ENCODE results near the gene CLIC1.

Gene CLIC1

GRCh38 chr6:31777667-31778050 is 41.3 kb upstream of the CLIC1 start:
- no peak for DNase-seq (ENCODE audit: low read depth)
- no peak overlapping the region for H3K9ac ChIP-seq (ENCODE audit: low read length)
- no peaks in the 10 kb centered on the region for H3K27me3 ChIP-seq (replicated peaks; ENCODE audit: control insufficient read depth, insufficient read depth, low read length)
- H3K4me3 ChIP-seq (ENCODE audit: low read length): no peak overlapping the region
- peaks cover 8% of the 10 kb centered on the region for H3K4me1 ChIP-seq (ENCODE audit: control insufficient read depth, insufficient read depth, low read length)
- no peaks in the 10 kb centered on the region for H3K9me3 ChIP-seq (ENCODE audit: control insufficient read depth, low read length)
- H3K36me3 ChIP-seq (ENCODE audit: control insufficient read depth, insufficient read depth, low read length, severe bottlenecking): peaks cover 49% of the 10 kb centered on the region

- peak; percentile 63 for DNase-seq (ENCODE audit: low read depth)
- peaks cover 8% of the 10 kb centered on the region for H3K4me1 ChIP-seq (ENCODE audit: control insufficient read depth, insufficient read depth, low read length)
Measured at GRCh38 chr6:31776989-31777666, 40.8 kb upstream of the CLIC1 start, which contains the start of gene VWA7. Gene VWA7 (minus strand): TSS chr6:31777328. CDS start chr6:31776779, 549 bp downstream.

GRCh38 chr6:31776485-31776988 is 40.2 kb upstream of the CLIC1 start:
- H3K27me3 ChIP-seq (replicated peaks; ENCODE audit: control insufficient read depth, insufficient read depth, low read length): no peaks in the 10 kb centered on the region
- H3K4me1 ChIP-seq (ENCODE audit: control insufficient read depth, insufficient read depth, low read length): peaks cover 8% of the 10 kb centered on the region
- H3K9ac ChIP-seq (ENCODE audit: low read length): no peak overlapping the region
- no peaks in the 10 kb centered on the region for H3K9me3 ChIP-seq (ENCODE audit: control insufficient read depth, low read length)
- peaks cover 38% of the 10 kb centered on the region for H3K36me3 ChIP-seq (ENCODE audit: control insufficient read depth, insufficient read depth, low read length, severe bottlenecking)
- H3K4me3 ChIP-seq (ENCODE audit: low read length): no peak overlapping the region
- DNase-seq (ENCODE audit: low read depth): no peak

More at GRCh38 chr6:31776989-31777666, 40.8 kb upstream of the CLIC1 start, which contains the start of gene VWA7:
- Histone ChIP-seq H3K36me3 (ENCODE audit: control insufficient read depth, insufficient read depth, low read length, severe bottlenecking) (peaks cover 44% of the 10 kb centered on the region), H3K9ac (ENCODE audit: low read length) (no peak within 1 kb of the TSS), H3K27me3 (replicated peaks; ENCODE audit: control insufficient read depth, insufficient read depth, low read length) (no peaks in the 10 kb centered on the region), H3K4me3 (ENCODE audit: low read length) (no peak within 1 kb of the TSS), H3K9me3 (ENCODE audit: control insufficient read depth, low read length) (no peaks in the 10 kb centered on the region)

- peaks cover 8% of the 10 kb centered on the region for H3K4me1 ChIP-seq (ENCODE audit: control insufficient read depth, insufficient read depth, low read length)
- DNase-seq (ENCODE audit: low read depth): no peak
- no peaks in the 10 kb centered on the region for H3K9me3 ChIP-seq (ENCODE audit: control insufficient read depth, low read length)
Measured at GRCh38 chr6:31775633-31776484, 39.5 kb upstream of the CLIC1 start.

GRCh38 chr6:31775184-31775583 is 38.9 kb upstream of the CLIC1 start:
- Histone ChIP-seq H3K4me3 (ENCODE audit: low read length) (no peak overlapping the region), H3K9me3 (ENCODE audit: control insufficient read depth, low read length) (no peaks in the 10 kb centered on the region), H3K36me3 (ENCODE audit: control insufficient read depth, insufficient read depth, low read length, severe bottlenecking) (peaks cover 24% of the 10 kb centered on the region), H3K4me1 (ENCODE audit: control insufficient read depth, insufficient read depth, low read length) (peaks cover 8% of the 10 kb centered on the region), H3K27me3 (replicated peaks; ENCODE audit: control insufficient read depth, insufficient read depth, low read length) (no peaks in the 10 kb centered on the region), H3K9ac (ENCODE audit: low read length) (no peak overlapping the region)
- DNase-seq (ENCODE audit: low read depth): no peak

More at GRCh38 chr6:31775633-31776484, 39.5 kb upstream of the CLIC1 start:
- no peaks in the 10 kb centered on the region for H3K27me3 ChIP-seq (replicated peaks; ENCODE audit: control insufficient read depth, insufficient read depth, low read length)
- H3K4me3 ChIP-seq (ENCODE audit: low read length): no peak overlapping the region
- peaks cover 31% of the 10 kb centered on the region for H3K36me3 ChIP-seq (ENCODE audit: control insufficient read depth, insufficient read depth, low read length, severe bottlenecking)
- no peak overlapping the region for H3K9ac ChIP-seq (ENCODE audit: low read length)

GRCh38 chr6:31771992-31772358 is 35.6 kb upstream of the CLIC1 start:
- peaks cover 3% of the 10 kb centered on the region for H3K4me1 ChIP-seq (ENCODE audit: control insufficient read depth, insufficient read depth, low read length)
- peaks cover 3% of the 10 kb centered on the region for H3K27me3 ChIP-seq (replicated peaks; ENCODE audit: control insufficient read depth, insufficient read depth, low read length)
- no peak overlapping the region for H3K4me3 ChIP-seq (ENCODE audit: low read length)
- H3K9me3 ChIP-seq (ENCODE audit: control insufficient read depth, low read length): no peaks in the 10 kb centered on the region
- H3K9ac ChIP-seq (ENCODE audit: low read length): no peak overlapping the region
- H3K36me3 ChIP-seq (ENCODE audit: control insufficient read depth, insufficient read depth, low read length, severe bottlenecking): no peaks in the 10 kb centered on the region
- DNase-seq (ENCODE audit: low read depth): no peak

GRCh38 chr6:31770860-31771259 is 34.5 kb upstream of the CLIC1 start:
- Histone ChIP-seq H3K36me3 (ENCODE audit: control insufficient read depth, insufficient read depth, low read length, severe bottlenecking) (no peaks in the 10 kb centered on the region), H3K9me3 (ENCODE audit: control insufficient read depth, low read length) (no peaks in the 10 kb centered on the region), H3K9ac (ENCODE audit: low read length) (no peak overlapping the region), H3K27me3 (replicated peaks; ENCODE audit: control insufficient read depth, insufficient read depth, low read length) (peaks cover 6% of the 10 kb centered on the region), H3K4me3 (ENCODE audit: low read length) (no peak overlapping the region), H3K4me1 (ENCODE audit: control insufficient read depth, insufficient read depth, low read length) (no peaks in the 10 kb centered on the region)
- DNase-seq (ENCODE audit: low read depth): no peak

GRCh38 chr6:31769684-31770371 is 33.5 kb upstream of the CLIC1 start:
- peak; percentile 42 for DNase-seq (ENCODE audit: low read depth)
- Histone ChIP-seq H3K9ac (ENCODE audit: low read length) (no peak overlapping the region), H3K27me3 (replicated peaks; ENCODE audit: control insufficient read depth, insufficient read depth, low read length) (peaks cover 7% of the 10 kb centered on the region), H3K9me3 (ENCODE audit: control insufficient read depth, low read length) (no peaks in the 10 kb centered on the region), H3K4me3 (ENCODE audit: low read length) (no peak overlapping the region), H3K4me1 (ENCODE audit: control insufficient read depth, insufficient read depth, low read length) (no peaks in the 10 kb centered on the region), H3K36me3 (ENCODE audit: control insufficient read depth, insufficient read depth, low read length, severe bottlenecking) (no peaks in the 10 kb centered on the region)

GRCh38 chr6:31768363-31769257 is 32.3 kb upstream of the CLIC1 start:
- no peak for DNase-seq (ENCODE audit: low read depth)
- no peak overlapping the region for H3K9ac ChIP-seq (ENCODE audit: low read length)
- H3K36me3 ChIP-seq (ENCODE audit: control insufficient read depth, insufficient read depth, low read length, severe bottlenecking): no peaks in the 10 kb centered on the region
- no peaks in the 10 kb centered on the region for H3K9me3 ChIP-seq (ENCODE audit: control insufficient read depth, low read length)
- no peaks in the 10 kb centered on the region for H3K4me1 ChIP-seq (ENCODE audit: control insufficient read depth, insufficient read depth, low read length)
- H3K4me3 ChIP-seq (ENCODE audit: low read length): no peak overlapping the region
- peaks cover 7% of the 10 kb centered on the region for H3K27me3 ChIP-seq (replicated peaks; ENCODE audit: control insufficient read depth, insufficient read depth, low read length)

- no peaks in the 10 kb centered on the region for H3K36me3 ChIP-seq (ENCODE audit: control insufficient read depth, insufficient read depth, low read length, severe bottlenecking)
- no peak overlapping the region for H3K4me3 ChIP-seq (ENCODE audit: low read length)
- H3K27me3 ChIP-seq (replicated peaks; ENCODE audit: control insufficient read depth, insufficient read depth, low read length): peaks cover 7% of the 10 kb centered on the region
- no peaks in the 10 kb centered on the region for H3K4me1 ChIP-seq (ENCODE audit: control insufficient read depth, insufficient read depth, low read length)
- no peak for DNase-seq (ENCODE audit: low read depth)
- H3K9ac ChIP-seq (ENCODE audit: low read length): no peak overlapping the region
- H3K9me3 ChIP-seq (ENCODE audit: control insufficient read depth, low read length): no peaks in the 10 kb centered on the region
Measured at GRCh38 chr6:31767096-31767645, 30.8 kb upstream of the CLIC1 start.
